ENCODE measurements around the gene SDCCAG8. TPM values are rescaled to one million over a fixed set of nuclear protein-coding genes. Genes with fewer than 3 reads are reported as not detected.

Gene SDCCAG8
- total and polyA plus RNA-seq, 8 donors: 24.3 to 37.1 (median 30.0) TPM

DNA sequence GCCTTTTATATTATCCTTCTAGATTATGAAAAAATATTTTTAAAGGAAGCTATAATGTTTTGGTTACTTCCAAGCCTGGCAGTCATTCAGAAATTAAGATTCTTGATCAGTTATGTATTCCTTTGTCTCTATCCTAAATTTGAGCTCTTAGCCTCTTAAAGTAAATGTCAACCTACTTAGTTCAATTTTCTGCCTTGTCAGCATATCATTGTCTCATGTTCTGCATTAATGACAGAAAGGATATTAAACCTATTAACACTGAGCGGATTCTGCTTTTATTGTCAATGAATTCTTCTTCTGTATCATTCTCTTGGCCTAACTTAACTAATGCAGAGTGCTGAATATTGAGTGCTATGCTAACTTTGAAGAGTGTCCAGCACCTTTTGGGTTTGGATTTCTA lies 56.0 kb downstream of the SDCCAG8 start:
- ATAC-seq: no peak
- Histone ChIP-seq H3K4me3 (no peak overlapping the region), H3K36me3 (peaks cover 0 to 8% (median 0%) of the 10 kb centered on the region in 3 donors), H3K9me3 (no peaks in the 10 kb centered on the region), H3K4me1 (peaks cover 0 to 3% (median 2%) of the 10 kb centered on the region in 3 donors), H3K27me3 (no peaks in the 10 kb centered on the region), H3K27ac (no peak overlapping the region)
- intact Hi-C loops (cut with DNase I): no loop called here
- TF ChIP-seq, protein P1, sequence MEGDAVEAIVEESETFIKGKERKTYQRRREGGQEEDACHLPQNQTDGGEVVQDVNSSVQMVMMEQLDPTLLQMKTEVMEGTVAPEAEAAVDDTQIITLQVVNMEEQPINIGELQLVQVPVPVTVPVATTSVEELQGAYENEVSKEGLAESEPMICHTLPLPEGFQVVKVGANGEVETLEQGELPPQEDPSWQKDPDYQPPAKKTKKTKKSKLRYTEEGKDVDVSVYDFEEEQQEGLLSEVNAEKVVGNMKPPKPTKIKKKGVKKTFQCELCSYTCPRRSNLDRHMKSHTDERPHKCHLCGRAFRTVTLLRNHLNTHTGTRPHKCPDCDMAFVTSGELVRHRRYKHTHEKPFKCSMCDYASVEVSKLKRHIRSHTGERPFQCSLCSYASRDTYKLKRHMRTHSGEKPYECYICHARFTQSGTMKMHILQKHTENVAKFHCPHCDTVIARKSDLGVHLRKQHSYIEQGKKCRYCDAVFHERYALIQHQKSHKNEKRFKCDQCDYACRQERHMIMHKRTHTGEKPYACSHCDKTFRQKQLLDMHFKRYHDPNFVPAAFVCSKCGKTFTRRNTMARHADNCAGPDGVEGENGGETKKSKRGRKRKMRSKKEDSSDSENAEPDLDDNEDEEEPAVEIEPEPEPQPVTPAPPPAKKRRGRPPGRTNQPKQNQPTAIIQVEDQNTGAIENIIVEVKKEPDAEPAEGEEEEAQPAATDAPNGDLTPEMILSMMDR (IDR thresholded peaks at IDR 0.05): no peak
- no peak for DNase-seq
- FAIRE-seq: no peak
- WGBS, 2 donors: 98 to 100% methylated on average over 1 of the region's 1 CpG

DNA sequence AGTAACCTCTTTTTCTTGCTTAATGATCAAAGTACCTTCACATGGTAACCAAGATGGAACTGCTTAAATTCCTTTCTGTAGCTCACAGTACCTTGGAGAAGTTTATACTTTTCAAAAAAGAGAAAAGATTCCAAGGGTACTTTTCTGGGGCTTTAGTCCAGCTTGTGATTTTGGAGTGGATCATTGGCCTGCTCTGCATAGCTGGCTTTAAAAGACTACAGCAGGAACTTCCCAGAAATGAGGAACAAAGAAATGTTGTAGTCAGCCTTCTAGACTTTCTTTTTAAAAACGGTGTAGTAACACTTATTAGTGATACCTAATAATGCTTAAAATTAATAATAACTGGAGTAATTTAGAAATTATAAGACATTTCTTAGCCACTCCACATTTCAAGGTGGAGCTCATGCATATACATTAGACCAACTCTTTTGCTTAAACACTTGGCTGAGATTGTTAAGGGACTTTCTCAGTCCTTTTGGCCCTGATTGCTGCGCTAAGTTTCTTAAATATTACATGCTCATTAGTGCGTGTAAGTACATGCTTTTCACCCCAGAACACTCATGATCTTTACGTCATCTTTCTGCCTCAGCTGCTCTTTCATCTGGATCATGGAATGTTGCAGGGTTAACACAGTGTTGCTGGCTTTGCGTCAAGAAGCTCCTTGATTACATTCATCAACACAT lies 57.3 kb downstream of the SDCCAG8 start:
- intact Hi-C loops (cut with DNase I): no loop called here
- WGBS, 2 donors: 93 to 94% methylated on average over 5 of the region's 5 CpGs
- ATAC-seq (peak in 2 of 4 donors; percentile 50 to 56), DNase-seq (no peak), FAIRE-seq (no peak)
- H3K36me3 ChIP-seq: peaks cover 0 to 8% (median 0%) of the 10 kb centered on the region in 3 donors
- H3K9me3 ChIP-seq: no peaks in the 10 kb centered on the region
- H3K4me1 ChIP-seq: peaks cover 0 to 5% (median 3%) of the 10 kb centered on the region in 3 donors
- no peak overlapping the region for H3K4me3 ChIP-seq
- no peak overlapping the region for H3K27ac ChIP-seq
- TF ChIP-seq, protein P1 (IDR thresholded peaks at IDR 0.05): no peak
- H3K27me3 ChIP-seq: no peaks in the 10 kb centered on the region

DNA sequence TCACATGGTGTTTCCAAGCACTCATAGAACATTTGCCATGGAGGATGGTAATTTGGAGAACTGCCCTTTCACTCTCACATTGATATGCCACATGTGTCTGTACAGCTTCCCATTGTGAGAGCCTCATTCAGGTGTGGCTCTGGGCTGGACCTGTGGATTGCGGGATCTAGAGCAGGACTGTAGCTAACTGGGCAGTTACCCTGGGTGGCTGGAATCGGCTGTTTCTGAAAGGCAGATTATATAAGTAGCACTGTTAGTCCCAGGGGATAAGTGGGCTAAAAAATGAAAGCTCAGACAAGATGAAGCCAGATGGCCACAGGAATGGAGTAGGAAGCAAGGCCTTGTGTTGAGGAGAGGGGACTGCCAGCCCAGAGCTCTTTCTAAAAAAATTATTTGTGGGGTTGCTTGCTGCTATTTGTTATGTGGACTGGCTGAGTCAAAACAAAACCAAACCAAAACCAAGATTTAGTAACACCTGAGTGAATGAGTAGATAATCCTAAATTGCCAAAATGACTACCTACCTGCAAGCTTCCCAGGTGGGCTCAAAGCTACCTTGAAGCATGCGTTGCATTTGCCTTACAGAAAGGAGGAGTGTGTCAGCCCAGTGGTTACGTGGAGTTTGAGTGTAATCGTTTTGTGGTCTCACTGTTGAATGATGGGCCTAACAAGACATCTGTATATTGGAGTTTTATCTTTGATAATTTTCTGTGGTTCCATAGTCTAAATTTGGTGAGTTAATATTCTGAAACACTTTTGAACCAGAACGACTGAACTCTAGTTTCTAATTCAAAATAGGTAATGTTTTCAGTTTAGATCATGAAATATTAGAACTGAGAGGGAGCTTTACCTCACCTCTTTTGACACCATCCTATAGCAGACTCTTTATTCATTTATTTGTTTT lies 58.0 kb downstream of the SDCCAG8 start:
- intact Hi-C loops (cut with DNase I): no loop called here
- WGBS, 2 donors: 92 to 95% methylated on average over 6 of the region's 6 CpGs
- FAIRE-seq: no peak
- peak in 1 of 4 donors; percentile 20 for ATAC-seq
- no peak overlapping the region for H3K4me3 ChIP-seq
- no peak overlapping the region for H3K27ac ChIP-seq
- H3K9me3 ChIP-seq: no peaks in the 10 kb centered on the region
- TF ChIP-seq, protein P1 (IDR thresholded peaks at IDR 0.05): no peak
- peaks cover 0 to 8% (median 0%) of the 10 kb centered on the region in 3 donors for H3K36me3 ChIP-seq
- no peak for DNase-seq
- H3K27me3 ChIP-seq: no peaks in the 10 kb centered on the region
- H3K4me1 ChIP-seq: peaks cover 0 to 5% (median 3%) of the 10 kb centered on the region in 3 donors

DNA sequence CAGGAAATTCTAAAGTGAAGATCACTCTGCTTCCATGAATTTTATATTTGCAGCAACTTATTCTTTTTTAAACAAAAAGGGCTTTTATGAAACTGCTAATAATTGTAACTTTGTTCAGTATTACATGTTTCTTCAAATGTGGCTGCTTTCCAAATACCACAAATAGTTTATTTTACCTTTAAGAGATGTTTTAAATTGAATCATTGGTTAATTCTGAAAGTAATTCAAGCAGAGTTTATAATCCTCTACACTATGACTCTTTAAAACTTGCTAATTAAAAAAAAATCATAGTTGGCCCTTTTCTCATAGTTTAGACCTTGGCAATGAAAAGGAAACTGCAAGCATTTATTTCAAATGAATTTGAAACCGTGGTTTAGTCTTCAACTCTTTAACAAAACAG lies 59.6 kb downstream of the SDCCAG8 start:
- Histone ChIP-seq H3K27me3 (no peaks in the 10 kb centered on the region), H3K27ac (no peak overlapping the region), H3K4me1 (peaks cover 0 to 5% (median 3%) of the 10 kb centered on the region in 3 donors), H3K9me3 (no peaks in the 10 kb centered on the region), H3K4me3 (no peak overlapping the region), H3K36me3 (peaks cover 0 to 3% (median 0%) of the 10 kb centered on the region in 3 donors)
- ATAC-seq (no peak), FAIRE-seq (no peak), DNase-seq (no peak)
- TF ChIP-seq, protein P1 (IDR thresholded peaks at IDR 0.05): no peak
- intact Hi-C loops (cut with DNase I): no loop called here
- 50 to 59% methylated on average over 1 of the region's 1 CpG for WGBS, 2 donors
